Breast epithelium (tissue), 3 donors: ENCODE data around the gene CAMTA1.

ENCODE experiments used
- POLR2A ChIP-seq: fragments of 450-650 bp; IDR thresholded peaks from one replicate; pipeline ENCODE4 v1.6.1; 2016; ENCODE audit warnings: antibody characterized with exemption, mild to moderate bottlenecking, moderate library complexity
- POLR2AphosphoS5 ChIP-seq, 3 donors: sonication (generic); formaldehyde crosslinking; IDR thresholded peaks; one replicate each; pipeline ENCODE4 v1.6.1; 2017; ENCODE audit warnings: antibody characterized with exemption in 3 of 3
- TF ChIP-seq, protein P1 (sequence below), 3 donors: fragments of 450-650 bp; IDR thresholded peaks; one replicate each; pipeline ENCODE4 v1.5.1; 2016 to 2017; ENCODE audit warnings: antibody characterized with exemption in 3 of 3, mild to moderate bottlenecking in 3 of 3, moderate library complexity in 3 of 3

DNA sequence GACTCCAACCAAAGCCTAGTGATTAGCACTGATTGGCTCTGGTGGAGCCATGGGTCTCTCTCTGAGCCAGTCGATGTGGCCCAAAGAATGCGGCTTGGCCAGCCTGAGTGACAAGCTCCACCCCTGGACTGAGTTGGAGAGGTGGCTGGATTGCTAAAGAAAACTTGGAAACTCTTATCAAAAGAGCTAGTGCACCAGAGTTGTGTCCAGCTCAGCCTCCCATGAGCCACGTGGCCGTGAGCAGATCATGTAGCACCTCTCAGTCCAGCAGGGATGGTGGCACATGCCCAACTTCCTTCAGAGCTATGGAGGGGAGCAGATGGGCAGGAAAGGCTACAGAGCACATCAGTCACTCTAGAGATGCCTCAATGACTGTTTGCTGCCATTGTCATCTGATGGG, 843.0 kb downstream of the CAMTA1 start:
- TF ChIP-seq, protein P1, sequence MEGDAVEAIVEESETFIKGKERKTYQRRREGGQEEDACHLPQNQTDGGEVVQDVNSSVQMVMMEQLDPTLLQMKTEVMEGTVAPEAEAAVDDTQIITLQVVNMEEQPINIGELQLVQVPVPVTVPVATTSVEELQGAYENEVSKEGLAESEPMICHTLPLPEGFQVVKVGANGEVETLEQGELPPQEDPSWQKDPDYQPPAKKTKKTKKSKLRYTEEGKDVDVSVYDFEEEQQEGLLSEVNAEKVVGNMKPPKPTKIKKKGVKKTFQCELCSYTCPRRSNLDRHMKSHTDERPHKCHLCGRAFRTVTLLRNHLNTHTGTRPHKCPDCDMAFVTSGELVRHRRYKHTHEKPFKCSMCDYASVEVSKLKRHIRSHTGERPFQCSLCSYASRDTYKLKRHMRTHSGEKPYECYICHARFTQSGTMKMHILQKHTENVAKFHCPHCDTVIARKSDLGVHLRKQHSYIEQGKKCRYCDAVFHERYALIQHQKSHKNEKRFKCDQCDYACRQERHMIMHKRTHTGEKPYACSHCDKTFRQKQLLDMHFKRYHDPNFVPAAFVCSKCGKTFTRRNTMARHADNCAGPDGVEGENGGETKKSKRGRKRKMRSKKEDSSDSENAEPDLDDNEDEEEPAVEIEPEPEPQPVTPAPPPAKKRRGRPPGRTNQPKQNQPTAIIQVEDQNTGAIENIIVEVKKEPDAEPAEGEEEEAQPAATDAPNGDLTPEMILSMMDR (IDR thresholded peaks at IDR 0.05): no peak
- TF ChIP-seq POLR2AphosphoS5 (IDR thresholded peaks at IDR 0.05): no peak
- no peak for TF ChIP-seq POLR2A
